GM18502 (cell line): ENCODE measurements around the gene STAT3.
A peak's percentile ranks its signal among the peaks of the same experiment; 100 is the strongest.
"Not testable (repeated sequence)": the region's sequence is repeated elsewhere in the genome, so short reads cannot be mapped to it uniquely, and the experiment has no call there.

Experiments used
- ATAC-seq: cut with Tn5 transposase; IDR thresholded peaks from one replicate; pipeline ENCODE4 v1.9.1; 2021; ENCODE audit warnings: mild to moderate bottlenecking; ENCODE audit not compliant: unreplicated experiment, poor library complexity

Gene STAT3

DNA sequence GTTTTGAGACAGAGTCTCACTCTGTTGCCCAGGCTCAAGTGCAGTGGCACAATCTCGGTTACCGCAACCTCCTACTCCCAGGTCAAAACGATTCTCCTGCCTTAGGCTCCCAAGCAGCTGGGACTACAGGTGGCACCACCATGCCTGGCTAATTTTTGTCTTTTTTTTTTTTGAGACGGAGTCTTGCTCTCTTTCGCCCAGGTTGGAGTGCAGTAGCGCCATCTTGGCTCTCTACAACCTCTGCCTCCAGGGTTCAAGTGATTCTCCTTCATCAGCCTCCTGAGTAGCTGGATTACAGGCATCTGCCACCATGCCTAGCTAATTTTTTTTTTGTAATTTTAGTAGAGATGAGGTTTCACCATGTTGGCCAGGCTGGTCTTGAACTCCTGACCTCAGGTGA, 70.3 kb downstream of the STAT3 start:
- not testable (repeated sequence) for ATAC-seq

DNA sequence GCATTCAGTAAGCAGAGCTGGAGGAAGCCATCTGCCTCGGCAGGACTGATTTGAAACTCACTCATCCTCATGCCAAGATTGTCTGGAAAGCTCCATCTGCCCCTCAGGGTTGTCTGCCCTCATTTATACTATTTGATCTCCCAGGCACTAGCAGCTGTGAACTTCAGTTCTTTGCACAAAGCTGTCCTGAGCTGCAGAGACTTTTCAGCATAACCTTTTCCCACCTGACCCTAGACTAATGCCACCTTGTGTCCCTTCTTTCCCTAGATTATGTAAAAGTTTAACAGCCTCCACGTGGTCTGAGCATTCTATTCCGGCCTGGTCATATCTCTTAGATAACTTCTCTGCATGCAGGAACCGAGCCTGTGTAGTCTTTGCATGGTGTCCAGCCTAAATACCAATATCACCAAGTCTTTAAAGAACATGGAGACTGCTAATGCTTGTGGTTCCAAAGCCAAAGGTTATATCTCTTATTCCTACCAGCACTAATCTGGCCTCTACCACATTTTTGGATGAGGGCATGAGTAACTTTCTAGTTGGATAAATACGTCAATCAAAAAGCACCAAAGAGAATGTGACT, 70.9 kb downstream of the STAT3 start:
- ATAC-seq: no peak

DNA sequence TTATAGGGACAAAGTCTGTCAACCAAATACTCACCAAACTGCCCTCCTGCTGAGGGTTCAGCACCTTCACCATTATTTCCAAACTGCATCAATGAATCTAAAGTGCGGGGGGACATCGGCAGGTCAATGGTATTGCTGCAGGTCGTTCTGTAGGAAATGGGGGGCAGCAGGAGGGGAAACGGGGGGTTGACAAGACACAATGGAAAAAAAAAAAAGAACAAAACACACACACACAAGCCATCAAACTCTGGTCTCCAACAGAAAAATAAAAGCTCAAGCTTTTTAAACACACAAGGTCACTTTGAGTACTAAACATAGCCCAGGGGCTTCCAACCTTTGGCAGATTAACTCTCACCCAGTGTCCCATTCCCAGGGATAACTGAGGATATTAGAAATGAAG, 71.5 kb downstream of the STAT3 start:
- no peak for ATAC-seq

DNA sequence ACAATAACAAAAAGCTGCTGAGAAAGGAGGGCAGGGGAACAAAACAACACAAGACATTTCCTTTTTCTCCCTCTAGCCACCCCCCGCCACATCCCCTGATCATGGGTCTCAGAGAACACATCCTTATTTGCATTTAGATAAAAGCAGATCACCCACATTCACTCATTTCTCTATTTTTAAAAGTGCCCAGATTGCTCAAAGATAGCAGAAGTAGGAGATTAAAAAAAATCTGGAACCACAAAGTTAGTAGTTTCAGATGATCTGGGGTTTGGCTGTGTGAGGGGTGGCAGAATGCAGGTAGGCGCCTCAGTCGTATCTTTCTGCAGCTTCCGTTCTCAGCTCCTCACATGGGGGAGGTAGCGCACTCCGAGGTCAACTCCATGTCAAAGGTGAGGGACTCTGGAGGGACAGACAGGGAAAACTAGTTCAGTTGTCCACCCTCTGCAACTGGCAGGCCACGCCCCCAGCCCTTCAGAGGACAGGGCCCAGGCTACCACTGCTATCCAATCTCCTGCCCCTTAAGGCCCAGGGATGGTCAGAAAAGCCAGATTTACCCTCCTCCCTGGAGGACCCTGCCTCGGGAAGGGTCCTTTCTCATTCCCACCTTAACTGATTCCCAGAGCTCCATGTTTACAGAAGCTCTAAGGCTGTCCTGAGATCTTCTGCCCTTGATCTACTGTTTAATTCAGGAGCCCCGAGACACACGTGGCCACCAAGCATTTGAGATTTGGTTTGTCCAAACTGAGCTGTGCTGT, 72.7 kb downstream of the STAT3 start:
- ATAC-seq: peak; percentile 44

DNA sequence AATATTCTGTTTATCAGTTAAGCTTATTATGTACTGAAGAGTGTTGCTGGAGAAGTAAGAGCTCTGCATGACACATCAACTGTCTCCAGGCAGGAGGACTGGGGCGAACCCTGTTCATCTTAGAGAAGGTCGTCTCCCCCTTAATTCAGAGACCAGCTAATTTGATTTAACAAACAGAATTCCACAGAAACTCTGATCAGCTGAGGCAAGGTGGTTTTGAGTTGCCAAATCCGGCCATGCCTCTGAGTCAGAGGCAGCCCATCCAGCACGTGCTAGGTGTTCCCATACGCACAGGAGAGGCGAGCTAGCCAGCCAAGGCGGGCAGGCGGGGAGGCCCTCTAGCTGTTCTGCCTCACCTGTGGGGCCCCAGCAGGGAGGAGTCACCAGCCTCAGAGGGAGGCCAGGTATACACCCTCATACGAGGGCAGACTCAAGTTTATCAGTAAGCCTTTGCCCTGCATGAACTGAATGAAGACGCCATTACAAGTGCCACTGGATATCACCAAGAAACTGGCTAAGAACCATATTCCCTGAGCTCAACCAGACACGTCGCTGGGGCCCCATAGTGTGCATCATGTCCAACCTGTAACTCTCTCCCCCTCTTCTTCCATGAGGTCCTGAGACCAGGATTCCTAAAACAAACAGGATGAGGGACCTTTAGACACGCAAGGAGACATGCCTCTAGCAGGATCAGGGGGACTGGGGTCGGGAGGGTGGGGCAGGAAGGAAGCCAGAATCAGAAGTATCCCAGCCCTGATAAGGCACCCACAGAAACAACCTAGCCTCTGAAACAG, 74.3 kb downstream of the STAT3 start:
- ATAC-seq: no peak

DNA sequence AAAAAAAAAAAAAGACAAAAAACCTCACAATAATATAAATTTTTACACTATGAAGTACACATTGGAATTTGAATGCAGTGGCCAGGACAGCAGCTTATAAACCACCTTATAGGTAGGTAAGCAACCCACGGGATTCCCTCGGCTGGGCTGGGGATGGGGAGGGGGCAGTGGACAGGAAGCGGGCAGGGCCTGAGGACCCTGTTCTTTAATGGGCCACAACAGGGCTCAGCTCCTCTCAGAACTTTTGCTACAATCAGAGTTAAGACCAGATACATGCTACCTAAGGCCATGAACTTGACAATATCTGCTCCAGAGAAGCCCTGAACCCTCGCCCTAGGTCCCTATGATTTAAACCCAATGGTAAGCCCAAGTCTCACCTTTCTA, 74.9 kb downstream of the STAT3 start:
- ATAC-seq: no peak

DNA sequence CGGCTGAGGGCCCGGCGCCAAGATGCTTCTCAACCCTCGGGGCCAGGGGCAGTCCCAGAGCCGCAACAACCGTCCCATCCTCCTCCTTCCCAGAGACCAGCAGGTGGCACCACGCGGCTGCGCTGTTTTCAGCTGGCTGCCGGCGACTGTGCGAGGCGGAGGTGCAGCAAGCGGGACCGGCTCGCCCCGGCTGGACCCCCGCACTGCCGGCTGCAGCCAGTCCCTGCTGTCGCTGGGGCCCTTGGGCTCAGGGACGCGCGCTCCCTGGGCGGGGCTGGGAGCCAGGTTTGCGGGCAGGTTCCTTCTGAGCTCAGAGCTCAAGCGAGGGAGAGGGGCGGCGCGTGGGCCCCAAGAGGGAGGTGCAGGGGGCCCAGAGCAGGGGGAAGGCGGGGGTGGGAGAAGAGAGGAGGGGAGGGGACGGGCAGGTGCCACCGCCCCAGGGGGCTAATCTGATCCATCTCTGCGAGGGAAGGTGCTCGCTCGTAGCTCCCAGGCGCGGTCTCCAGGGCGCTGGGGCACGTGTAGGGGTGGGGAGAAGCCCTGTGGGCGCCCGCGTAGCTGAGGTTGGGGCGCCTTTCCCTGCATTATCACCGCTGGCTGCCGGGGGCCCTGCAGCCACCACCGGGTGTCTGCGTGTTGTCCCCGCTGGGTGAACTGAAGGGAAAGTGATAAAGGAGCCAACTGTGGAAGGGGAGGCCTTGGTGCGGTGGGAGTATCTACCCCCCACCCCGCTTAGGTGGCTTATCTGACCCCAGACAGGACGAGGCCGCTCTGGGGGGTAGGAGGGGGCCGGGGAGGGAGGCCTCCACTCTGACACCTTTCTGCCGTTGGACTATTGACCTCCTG, 75.7 kb downstream of the STAT3 start:
- ATAC-seq: peak; percentile 50

DNA sequence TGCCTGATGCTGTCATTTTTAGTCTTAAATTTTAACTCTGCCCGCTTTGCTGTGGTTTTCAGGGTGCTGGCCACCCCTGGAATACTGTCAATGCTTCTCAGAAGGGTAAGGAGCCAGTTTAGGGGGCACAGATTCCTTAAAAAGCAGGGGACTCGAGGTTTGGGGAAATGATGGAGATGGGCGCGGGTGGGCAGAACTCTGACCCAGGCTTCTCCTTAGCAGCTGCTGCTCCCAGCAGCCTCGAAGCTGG, 76.3 kb downstream of the STAT3 start:
- no peak for ATAC-seq

DNA sequence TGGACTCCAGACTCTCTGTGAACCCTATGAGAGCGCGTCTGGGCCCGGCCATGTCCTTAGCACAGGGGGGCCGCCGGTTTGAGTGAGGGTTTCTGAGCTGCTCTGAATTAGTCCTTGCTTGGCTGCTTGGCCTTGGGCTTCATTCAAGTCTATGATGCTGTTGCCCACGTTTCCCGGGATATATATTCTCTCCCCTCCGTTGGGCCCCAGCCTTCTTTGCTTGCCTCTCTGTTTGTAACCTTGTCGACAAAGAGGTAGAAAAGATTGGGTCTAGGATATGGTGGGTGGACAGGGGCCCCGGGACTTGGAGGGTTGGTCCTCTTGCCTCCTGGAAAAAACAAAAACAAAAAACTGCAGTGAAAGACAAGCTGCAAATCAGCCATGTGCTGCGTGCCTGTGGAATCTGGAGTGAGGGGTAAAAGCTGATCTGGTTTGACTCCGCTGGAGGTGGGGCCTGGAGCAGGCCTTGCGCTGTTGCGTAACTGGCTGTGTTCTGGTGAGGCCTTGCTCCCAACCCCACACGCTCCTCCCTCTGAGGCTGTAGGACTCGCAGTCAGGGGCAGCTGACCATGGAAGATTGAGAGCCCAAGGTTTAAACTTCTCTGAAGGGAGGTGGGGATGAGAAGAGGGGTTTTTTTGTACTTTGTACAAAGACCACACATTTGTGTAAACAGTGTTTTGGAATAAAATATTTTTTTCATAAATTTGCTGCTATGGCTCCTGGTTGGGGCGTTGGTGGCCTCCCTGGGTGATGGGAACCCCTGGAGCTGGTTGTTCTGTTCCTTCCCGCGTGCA, 76.8 kb downstream of the STAT3 start:
- ATAC-seq: no peak

DNA sequence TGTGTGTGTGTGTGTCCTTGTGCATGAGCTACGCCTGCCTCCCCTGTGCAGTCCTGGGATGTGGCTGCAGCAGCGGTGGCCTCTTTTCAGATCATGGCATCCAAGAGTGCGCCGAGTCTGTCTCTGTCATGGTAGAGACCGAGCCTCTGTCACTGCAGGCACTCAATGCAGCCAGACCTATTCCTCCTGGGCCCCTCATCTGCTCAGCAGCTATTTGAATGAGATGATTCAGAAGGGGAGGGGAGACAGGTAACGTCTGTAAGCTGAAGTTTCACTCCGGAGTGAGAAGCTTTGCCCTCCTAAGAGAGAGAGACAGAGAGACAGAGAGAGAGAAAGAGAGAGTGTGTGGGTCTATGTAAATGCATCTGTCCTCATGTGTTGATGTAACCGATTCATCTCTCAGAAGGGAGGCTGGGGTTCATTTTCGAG, 77.4 kb downstream of the STAT3 start:
- ATAC-seq: no peak

DNA sequence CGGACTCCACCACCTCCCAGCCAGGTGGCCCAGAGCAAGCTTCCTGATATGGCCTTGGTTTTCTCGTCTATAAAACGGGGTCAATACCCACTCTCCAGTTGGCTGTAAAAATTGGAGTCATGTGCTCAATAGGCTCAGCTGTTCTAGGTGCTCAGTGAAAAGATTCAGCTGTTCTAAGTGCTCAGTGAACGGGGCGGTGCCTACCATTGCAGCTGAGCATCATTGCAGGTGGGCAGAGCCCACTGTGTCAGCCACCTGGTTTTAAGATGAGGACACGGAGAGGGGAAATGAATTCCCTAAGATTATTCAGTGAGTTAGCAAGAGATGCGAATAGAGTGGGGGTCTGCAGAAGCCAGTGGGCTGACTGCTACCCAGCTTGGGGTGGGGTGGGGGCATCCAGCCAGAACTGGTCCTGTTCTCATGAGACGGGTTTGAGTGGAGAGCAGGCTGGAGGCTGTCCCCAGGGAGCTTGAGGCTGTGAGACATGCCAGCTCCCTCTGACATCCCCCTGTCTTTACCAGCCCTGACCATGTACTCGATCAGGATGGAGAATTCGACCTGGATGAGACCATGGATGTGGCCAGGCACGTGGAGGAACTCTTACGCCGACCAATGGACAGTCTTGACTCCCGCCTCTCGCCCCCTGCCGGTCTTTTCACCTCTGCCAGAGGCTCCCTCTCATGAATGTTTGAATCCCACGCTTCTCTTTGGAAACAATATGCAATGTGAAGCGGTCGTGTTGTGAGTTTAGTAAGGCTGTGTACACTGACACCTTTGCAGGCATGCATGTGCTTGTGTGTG, 78.1 kb downstream of the STAT3 start:
- no peak for ATAC-seq

DNA sequence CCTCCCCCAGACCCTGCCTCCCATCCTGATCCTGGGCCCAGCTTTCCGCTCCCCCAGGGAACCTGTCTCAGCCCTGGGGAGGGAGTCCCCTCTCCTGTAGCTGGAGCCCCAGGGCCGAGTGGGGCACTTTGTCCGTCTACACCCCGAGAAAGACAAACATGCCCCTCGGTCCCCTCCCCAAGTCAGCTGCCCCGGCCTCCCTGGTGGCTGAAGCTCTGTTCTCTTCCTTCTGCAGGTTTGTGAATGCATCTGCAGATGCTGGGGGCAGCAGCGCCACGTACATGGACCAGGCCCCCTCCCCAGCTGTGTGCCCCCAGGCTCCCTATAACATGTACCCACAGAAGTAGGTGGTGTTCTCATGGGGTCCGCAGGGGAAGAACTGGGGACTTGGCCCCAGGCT, 79.1 kb downstream of the STAT3 start:
- ATAC-seq: no peak

DNA sequence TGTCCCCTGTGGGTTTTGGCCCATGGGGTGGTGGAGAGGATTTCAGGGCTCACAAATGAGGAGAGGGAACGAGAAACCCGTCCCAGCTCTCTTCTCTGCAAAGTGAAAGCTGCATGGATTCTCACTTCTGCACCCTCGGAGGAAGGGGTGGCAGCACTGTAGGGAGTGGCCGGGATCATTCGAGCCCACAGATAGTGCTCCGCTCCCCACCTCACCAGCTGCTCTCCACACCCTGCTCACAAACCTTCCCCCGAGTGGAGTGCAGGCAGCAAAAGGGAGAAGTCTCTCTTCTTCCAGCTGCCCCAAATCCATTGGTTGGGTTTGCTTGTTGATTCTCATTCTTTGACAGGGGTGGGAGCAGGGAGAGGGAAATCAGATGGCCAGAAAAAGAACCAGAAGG, 79.8 kb downstream of the STAT3 start:
- no peak for ATAC-seq

DNA sequence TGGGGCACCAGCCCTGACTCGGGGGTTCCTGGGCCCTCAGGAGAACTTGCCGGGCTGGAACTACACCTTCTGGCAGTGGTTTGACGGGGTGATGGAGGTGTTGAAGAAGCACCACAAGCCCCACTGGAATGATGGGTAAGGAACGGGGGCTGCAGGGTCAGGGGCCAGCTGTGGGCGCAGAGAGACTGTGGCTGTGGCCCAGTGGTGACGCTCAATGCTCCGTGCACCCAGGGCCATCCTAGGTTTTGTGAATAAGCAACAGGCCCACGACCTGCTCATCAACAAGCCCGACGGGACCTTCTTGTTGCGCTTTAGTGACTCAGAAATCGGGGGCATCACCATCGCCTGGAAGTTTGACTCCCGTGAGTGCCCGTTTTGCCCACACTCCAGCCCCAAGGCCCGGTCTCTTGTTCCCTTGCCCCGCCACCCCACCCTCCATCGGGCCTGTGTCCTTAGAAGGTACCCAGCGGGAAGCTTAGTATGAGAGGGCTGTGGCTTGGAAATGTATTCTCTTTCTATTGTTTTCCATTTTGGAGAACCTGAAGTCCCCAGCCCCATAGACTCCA, 80.8 kb downstream of the STAT3 start:
- no peak for ATAC-seq

DNA sequence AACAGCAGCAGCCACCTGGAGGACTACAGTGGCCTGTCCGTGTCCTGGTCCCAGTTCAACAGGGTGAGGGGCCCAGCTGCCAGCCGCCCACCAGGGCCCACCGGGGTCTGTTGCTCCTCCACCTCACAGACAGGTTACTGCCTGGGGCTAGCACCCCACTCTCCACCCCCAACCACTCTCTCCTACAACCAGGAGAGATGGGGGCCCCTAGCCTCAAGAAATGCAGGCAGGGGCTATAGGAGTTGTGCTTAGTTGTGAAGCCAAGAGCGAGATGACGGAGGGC, 81.9 kb downstream of the STAT3 start:
- ATAC-seq: no peak

DNA sequence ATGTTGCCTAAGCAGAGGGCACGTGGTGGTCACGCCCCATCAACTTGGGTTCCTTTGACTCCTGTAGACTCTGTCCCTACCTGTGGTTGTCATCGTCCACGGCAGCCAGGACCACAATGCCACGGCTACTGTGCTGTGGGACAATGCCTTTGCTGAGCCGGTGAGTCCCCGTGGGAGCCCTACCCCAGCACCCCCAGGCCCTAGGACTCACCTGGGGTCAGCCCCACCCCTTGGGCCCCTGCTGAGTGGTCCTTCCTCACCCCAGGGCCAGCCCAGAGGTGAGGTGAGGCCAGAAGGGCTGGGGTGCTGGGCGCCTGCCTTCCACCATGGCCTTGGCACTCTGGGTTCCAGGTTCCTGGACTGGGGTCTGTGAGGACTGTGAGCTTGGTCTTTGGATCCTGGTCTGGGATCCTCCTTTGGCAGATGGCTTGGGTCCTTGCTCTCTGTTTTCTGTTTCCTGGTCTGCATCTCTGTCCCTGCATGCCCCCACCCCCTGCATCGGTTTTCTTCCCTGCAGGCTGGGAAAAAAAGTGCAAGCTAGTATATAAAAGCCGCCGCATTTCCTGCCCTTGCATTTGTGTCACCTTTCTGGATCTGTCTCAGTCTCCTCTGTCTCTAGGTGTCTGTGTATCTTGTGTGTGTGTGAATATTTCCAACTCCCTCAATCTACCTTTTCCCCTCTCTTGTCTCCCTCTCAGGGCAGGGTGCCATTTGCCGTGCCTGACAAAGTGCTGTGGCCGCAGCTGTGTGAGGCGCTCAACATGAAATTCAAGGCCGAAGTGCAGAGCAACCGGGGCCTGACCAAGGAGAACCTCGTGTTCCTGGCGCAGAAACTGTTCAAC, 82.5 kb downstream of the STAT3 start:
- no peak for ATAC-seq

DNA sequence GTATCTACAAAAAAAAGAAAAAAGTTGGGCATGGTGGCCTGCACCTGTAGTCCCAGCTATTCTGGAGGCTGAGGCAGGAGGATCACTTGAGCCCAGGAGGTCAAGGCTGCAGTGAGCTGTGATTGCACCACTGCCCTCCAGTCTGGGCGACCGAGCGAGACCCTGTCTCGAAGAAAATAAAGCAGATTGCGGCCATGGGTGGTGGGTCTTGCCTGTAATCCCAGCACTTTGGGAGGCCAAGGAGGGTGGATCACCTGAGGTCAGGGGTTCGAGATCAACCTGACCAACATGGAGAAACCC, 83.3 kb downstream of the STAT3 start:
- not testable (repeated sequence) for ATAC-seq

DNA sequence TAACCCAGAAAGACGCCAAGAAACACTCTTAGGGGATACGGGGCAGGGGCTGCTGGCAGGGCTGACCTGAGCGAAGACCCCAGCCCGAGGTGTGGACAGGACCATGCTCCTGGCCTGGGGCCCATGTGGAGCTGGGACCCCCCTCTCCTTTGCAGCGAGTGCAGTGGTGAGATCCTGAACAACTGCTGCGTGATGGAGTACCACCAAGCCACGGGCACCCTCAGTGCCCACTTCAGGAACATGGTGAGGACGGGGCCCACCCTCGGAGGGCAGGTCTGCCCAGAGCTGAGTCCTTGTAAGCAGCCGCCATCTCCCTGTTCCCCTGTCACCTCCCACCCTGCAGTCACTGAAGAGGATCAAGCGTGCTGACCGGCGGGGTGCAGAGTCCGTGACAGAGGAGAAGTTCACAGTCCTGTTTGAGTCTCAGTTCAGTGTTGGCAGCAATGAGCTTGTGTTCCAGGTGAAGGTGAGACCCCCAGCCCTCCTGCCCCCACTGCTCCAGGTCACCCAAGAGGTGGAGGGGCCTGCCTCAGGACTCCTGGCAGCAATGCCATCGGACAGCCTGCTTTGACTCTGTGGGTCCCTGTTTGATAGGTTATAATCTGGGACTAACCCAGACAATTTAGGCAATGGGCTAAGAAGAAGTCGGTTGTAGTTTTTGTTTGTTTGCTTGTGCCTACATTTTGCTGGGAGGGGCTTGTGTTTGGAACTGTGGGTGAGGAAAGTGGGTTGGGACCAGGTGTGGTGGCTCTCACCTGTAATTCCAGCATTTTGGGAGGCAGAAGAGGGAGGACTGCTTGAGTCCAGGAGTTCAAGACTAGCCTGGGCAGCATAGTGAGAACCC, 83.8 kb downstream of the STAT3 start:
- no peak for ATAC-seq
